ENCODE results near the gene ADA.

The ADA gene

DNA sequence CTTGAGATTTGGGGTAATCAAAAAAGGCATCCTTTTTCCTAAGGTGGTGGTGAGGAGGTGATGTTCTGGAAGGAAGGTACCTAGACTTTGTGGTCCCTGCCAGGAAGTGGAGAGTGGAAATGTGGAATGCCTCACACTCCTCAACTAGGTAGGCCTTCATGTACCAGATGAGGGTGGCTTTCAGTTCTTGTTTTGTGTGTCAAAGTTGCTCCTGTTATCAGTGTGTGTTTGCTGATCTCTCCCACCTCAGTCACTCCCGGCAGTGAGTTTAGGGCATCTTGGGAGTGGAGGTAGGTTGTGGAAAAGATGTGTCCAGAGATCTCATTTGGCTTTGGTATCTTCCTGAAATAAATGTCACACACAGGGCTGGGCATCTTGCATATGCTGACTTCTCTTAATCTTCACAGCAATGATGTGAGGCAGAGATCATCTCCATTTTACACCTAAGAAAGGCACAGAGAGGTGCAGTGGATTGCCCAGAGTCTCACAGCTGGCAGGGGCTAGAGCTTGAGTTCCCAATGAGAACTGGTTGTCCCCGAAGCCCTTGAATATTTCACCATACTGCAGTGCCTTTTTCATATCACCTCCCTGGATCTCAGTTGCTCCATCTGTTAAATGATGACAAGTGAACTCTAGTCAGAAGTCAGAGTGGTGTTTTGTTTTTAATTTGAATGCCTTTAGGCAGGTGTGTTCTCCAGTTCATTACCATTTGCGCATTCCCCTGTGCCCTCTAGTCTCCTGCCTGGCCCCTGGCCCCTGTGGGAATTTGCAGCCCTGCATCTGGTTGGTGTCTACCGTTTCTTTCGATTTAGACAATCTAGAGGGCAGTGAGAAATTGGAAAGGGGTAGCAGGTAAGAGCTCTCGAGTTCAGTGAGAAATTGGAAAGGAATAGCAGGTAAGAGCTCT is 66.2 kb downstream of the ADA start:
- TF ChIP-seq FOXP2 (optimal IDR thresholded peaks at IDR 0.05; ENCODE audit: borderline replicate concordance, extremely low read depth, extremely low read length, insufficient read depth) (no peak), POLR2AphosphoS5 (IDR thresholded peaks at IDR 0.05; ENCODE audit: low read depth, low read length) (no peak), SIN3A (IDR thresholded peaks at IDR 0.05; ENCODE audit: borderline replicate concordance, insufficient read depth, low read length) (no peak), TAF1 (IDR thresholded peaks at IDR 0.05; ENCODE audit: borderline replicate concordance, insufficient read depth, low read length) (no peak)
- TF ChIP-seq, protein P1, sequence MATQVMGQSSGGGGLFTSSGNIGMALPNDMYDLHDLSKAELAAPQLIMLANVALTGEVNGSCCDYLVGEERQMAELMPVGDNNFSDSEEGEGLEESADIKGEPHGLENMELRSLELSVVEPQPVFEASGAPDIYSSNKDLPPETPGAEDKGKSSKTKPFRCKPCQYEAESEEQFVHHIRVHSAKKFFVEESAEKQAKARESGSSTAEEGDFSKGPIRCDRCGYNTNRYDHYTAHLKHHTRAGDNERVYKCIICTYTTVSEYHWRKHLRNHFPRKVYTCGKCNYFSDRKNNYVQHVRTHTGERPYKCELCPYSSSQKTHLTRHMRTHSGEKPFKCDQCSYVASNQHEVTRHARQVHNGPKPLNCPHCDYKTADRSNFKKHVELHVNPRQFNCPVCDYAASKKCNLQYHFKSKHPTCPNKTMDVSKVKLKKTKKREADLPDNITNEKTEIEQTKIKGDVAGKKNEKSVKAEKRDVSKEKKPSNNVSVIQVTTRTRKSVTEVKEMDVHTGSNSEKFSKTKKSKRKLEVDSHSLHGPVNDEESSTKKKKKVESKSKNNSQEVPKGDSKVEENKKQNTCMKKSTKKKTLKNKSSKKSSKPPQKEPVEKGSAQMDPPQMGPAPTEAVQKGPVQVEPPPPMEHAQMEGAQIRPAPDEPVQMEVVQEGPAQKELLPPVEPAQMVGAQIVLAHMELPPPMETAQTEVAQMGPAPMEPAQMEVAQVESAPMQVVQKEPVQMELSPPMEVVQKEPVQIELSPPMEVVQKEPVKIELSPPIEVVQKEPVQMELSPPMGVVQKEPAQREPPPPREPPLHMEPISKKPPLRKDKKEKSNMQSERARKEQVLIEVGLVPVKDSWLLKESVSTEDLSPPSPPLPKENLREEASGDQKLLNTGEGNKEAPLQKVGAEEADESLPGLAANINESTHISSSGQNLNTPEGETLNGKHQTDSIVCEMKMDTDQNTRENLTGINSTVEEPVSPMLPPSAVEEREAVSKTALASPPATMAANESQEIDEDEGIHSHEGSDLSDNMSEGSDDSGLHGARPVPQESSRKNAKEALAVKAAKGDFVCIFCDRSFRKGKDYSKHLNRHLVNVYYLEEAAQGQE (IDR thresholded peaks at IDR 0.05; ENCODE audit: insufficient read depth in 1 of 2, low read depth in 2 of 2, low read length in 2 of 2), result no peak

DNA sequence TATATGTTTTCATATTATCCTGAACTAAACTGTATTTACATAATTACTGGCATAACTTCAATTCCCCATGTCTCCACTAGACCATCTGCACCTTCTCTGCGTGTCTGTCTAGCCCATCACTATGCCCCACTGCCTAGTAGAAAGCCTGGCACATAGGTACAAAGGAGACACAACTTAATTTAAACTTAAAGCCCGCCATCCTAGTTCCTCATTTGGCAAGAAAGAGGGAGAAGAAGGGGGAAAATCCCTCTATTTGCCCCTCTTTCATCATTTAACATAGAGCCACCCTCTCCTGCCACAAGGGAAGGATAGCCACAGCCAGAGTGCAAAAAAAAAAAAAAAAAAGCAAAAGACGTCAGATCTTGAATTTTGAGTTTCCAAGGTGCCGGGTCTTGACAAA is 67.3 kb downstream of the ADA start:
- TF ChIP-seq, protein P1 (IDR thresholded peaks at IDR 0.05; ENCODE audit: insufficient read depth in 1 of 2, low read depth in 2 of 2, low read length in 2 of 2), result no peak
- TF ChIP-seq TAF1 (IDR thresholded peaks at IDR 0.05; ENCODE audit: borderline replicate concordance, insufficient read depth, low read length) (no peak), SIN3A (IDR thresholded peaks at IDR 0.05; ENCODE audit: borderline replicate concordance, insufficient read depth, low read length) (no peak), FOXP2 (optimal IDR thresholded peaks at IDR 0.05; ENCODE audit: borderline replicate concordance, extremely low read depth, extremely low read length, insufficient read depth) (no peak), POLR2AphosphoS5 (IDR thresholded peaks at IDR 0.05; ENCODE audit: low read depth, low read length) (no peak)

DNA sequence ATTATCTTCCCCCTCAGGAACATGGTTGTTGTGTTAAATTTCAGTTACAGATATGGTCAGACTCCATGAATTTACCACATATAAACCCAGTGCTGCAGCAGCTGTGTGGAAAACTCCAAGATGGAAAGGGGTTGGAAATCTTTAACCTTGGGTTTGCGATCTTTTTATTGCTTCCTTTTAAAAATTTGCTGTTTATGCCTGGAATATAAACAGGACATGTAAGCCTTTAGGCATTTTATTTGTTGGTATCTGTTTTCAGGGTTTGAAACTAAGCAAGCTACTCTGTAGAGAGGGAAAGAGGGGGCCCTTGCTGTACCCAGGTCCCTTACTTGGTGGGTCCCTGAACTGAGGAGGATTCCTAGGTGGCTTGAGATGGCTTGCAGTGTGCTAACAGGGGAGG is 68.3 kb downstream of the ADA start:
- TF ChIP-seq, protein P1 (IDR thresholded peaks at IDR 0.05; ENCODE audit: insufficient read depth in 1 of 2, low read depth in 2 of 2, low read length in 2 of 2), result no peak
- TF ChIP-seq FOXP2 (optimal IDR thresholded peaks at IDR 0.05; ENCODE audit: borderline replicate concordance, extremely low read depth, extremely low read length, insufficient read depth) (no peak), SIN3A (IDR thresholded peaks at IDR 0.05; ENCODE audit: borderline replicate concordance, insufficient read depth, low read length) (no peak), TAF1 (IDR thresholded peaks at IDR 0.05; ENCODE audit: borderline replicate concordance, insufficient read depth, low read length) (no peak), POLR2AphosphoS5 (IDR thresholded peaks at IDR 0.05; ENCODE audit: low read depth, low read length) (no peak)

DNA sequence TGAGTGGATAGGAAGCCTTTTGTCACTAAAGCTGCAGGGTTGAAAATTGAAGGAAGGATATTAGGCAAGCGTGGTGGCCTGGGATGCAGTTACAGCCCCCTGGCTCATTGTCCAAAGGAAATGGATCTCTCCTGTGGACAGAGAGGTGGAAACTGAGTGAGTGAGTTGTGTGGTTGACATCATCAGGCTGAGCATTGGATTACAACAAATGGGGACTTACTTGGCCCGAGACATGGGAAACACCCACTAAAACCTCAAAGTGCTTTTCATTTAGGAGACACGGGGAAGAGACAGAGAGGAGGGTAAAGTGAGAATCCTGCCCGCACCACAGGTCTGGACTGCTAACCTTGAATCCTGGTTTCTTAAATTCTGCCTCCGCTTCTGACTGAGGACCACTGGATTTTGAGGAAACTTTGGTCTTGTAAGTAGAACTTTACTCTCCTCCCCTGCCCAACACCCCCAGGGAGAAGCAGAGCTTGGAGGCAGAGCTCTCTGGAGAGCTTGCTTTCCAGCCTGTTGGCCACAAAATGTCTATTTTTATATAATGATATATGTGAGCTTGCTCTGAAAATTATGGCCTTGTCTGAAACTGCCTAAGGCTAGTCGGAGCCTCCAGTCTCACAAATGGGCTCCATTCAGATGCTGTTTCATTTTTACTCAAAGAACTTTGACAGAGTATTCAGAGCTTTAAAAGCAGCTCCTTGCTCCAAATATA is 69.0 kb downstream of the ADA start, which contains the start of gene PKIG:
PKIG (plus strand) TSS at position 269 of the 715 bp plus-strand sequence. CDS start 31,978 bp downstream, outside the sequence.
- no peak for TF ChIP-seq TAF1 (IDR thresholded peaks at IDR 0.05; ENCODE audit: borderline replicate concordance, insufficient read depth, low read length)
- no peak for TF ChIP-seq FOXP2 (optimal IDR thresholded peaks at IDR 0.05; ENCODE audit: borderline replicate concordance, extremely low read depth, extremely low read length, insufficient read depth)
- TF ChIP-seq, protein P1 (IDR thresholded peaks at IDR 0.05; ENCODE audit: insufficient read depth in 1 of 2, low read depth in 2 of 2, low read length in 2 of 2), result peak in 1 of 2 experiments; percentile 50; a peak in 1 of 4 replicates
- TF ChIP-seq SIN3A (IDR thresholded peaks at IDR 0.05; ENCODE audit: borderline replicate concordance, insufficient read depth, low read length), result peak; percentile 61; the same call in 1 of the 2 replicates
- peak; percentile 44; the same call in 1 of the 2 replicates for TF ChIP-seq POLR2AphosphoS5 (IDR thresholded peaks at IDR 0.05; ENCODE audit: low read depth, low read length)

Measured in PFSK-1 (cell line).